Mesenchymal stem cell (in vitro differentiated cells and primary cell): ENCODE measurements around the gene PHF19.

Experiments used
- DNase-seq: peaks from one replicate; pipeline ENCODE4 v3.0.0-alpha.2; 2013
- H2AFZ ChIP-seq: one replicate; pipeline ENCODE4 v1.6.1; 2013; ENCODE audit warnings: low read depth, mild to moderate bottlenecking, control low read depth, inconsistent platforms, low read length, moderate library complexity
- H2AK5ac ChIP-seq: 2 replicates; pipeline ENCODE4 v1.6.1; 2013; ENCODE audit warnings: low read length, moderate library complexity, mild to moderate bottlenecking, inconsistent platforms; ENCODE audit not compliant: severe bottlenecking
- H2BK120ac ChIP-seq: one replicate; pipeline ENCODE4 v1.6.1; 2013; ENCODE audit warnings: low read depth, mild to moderate bottlenecking, inconsistent platforms, low read length, moderate library complexity
- H2BK12ac ChIP-seq, 2 experiments: one replicate each; pipeline ENCODE4 v1.6.1; 2013; ENCODE audit warnings: inconsistent platforms in 2 of 2, low read length in 2 of 2, mild to moderate bottlenecking in 2 of 2, moderate library complexity in 2 of 2, control low read depth in 1 of 2
- H2BK15ac ChIP-seq: one replicate; pipeline ENCODE4 v1.6.1; 2013; ENCODE audit warnings: mild to moderate bottlenecking, low read depth, inconsistent platforms; ENCODE audit not compliant: poor library complexity, severe bottlenecking
- H2BK5ac ChIP-seq: 2 replicates; pipeline ENCODE4 v1.6.1; 2013; ENCODE audit warnings: low read depth, mild to moderate bottlenecking, low read length, control low read depth, inconsistent platforms; ENCODE audit not compliant: poor library complexity, severe bottlenecking
- H3K14ac ChIP-seq, 2 experiments: one replicate each; pipeline ENCODE4 v1.6.1; 2013; ENCODE audit warnings: inconsistent platforms in 2 of 2, low read length in 2 of 2, control low read depth in 1 of 2, mild to moderate bottlenecking in 1 of 2, moderate library complexity in 1 of 2
- H3K18ac ChIP-seq, 2 experiments: one replicate each; pipeline ENCODE4 v1.6.1; 2013; ENCODE audit warnings: inconsistent platforms in 2 of 2, low read length in 2 of 2, control low read depth in 1 of 2, low read depth in 1 of 2, mild to moderate bottlenecking in 1 of 2
- H3K23ac ChIP-seq, 2 experiments: one replicate each; pipeline ENCODE4 v1.6.1; 2013; ENCODE audit warnings: inconsistent platforms in 2 of 2, low read length in 2 of 2, mild to moderate bottlenecking in 2 of 2, moderate library complexity in 2 of 2, control low read depth in 1 of 2
- H3K27ac ChIP-seq: 2 replicates; pipeline ENCODE4 v1.5.1; 2013; ENCODE audit warnings: mild to moderate bottlenecking, moderate library complexity, low read length, control low read depth, inconsistent platforms; ENCODE audit not compliant: poor library complexity, severe bottlenecking
- H3K27me3 ChIP-seq, 2 experiments: 2 replicates each; pipeline versions ENCODE4 v1.6.1 to v1.7.0; 2013; ENCODE audit warnings: low read length in 2 of 2, mild to moderate bottlenecking in 2 of 2, moderate library complexity in 2 of 2, control low read depth in 1 of 2, inconsistent platforms in 1 of 2; ENCODE audit not compliant: control insufficient read depth in 1 of 2, insufficient read depth in 1 of 2
- H3K36me3 ChIP-seq, 2 experiments: 2 replicates each; pipeline versions ENCODE4 v1.6.1 to v1.7.0; 2013; ENCODE audit warnings: low read length in 2 of 2, control low read depth in 1 of 2, inconsistent platforms in 1 of 2, low read depth in 1 of 2, mild to moderate bottlenecking in 1 of 2; ENCODE audit not compliant: insufficient read depth in 2 of 2, control insufficient read depth in 1 of 2
- H3K4ac ChIP-seq, 2 experiments: one replicate each; pipeline ENCODE4 v1.6.1; 2013; ENCODE audit warnings: inconsistent platforms in 2 of 2, low read length in 2 of 2, mild to moderate bottlenecking in 2 of 2, moderate library complexity in 2 of 2, control low read depth in 1 of 2, low read depth in 1 of 2
- H3K4me1 ChIP-seq: 2 replicates; pipeline ENCODE4 v1.6.1; 2013; ENCODE audit warnings: low read depth, low read length, control low read depth; ENCODE audit not compliant: control insufficient read depth, insufficient read depth
- H3K4me2 ChIP-seq: 2 replicates; pipeline ENCODE4 v1.6.1; 2013; ENCODE audit warnings: low read length, mild to moderate bottlenecking, inconsistent platforms; ENCODE audit not compliant: poor library complexity, severe bottlenecking
- H3K4me3 ChIP-seq, 2 experiments: 2 replicates each; pipeline versions ENCODE4 v1.5.1 to v1.7.0; 2013; ENCODE audit warnings: low read length in 2 of 2, mild to moderate bottlenecking in 2 of 2, control low read depth in 1 of 2, low read depth in 1 of 2; ENCODE audit not compliant: insufficient read depth in 1 of 2
- H3K79me1 ChIP-seq: replicated peaks from 2 replicates; pipeline ENCODE4 v1.6.1; 2013; ENCODE audit warnings: mild to moderate bottlenecking, control low read depth, low read length, inconsistent platforms; ENCODE audit not compliant: poor library complexity, severe bottlenecking
- H3K9ac ChIP-seq: 2 replicates; pipeline ENCODE4 v1.7.0; 2013; ENCODE audit warnings: mild to moderate bottlenecking, low read length, moderate library complexity
- H3K9me3 ChIP-seq: 2 replicates; pipeline ENCODE4 v1.7.0; 2013; ENCODE audit warnings: mild to moderate bottlenecking, low read length; ENCODE audit not compliant: control insufficient read depth
- H4K8ac ChIP-seq: one replicate; pipeline ENCODE4 v1.6.1; 2013; ENCODE audit warnings: inconsistent platforms, mild to moderate bottlenecking, low read length, moderate library complexity
- H4K91ac ChIP-seq: one replicate; pipeline ENCODE4 v1.6.1; 2013; ENCODE audit warnings: mild to moderate bottlenecking, low read length, inconsistent platforms
- whole genome bisulfite sequencing: methylation state at CpG from one replicate; pipeline ENCODE4 v1.1.7; 2013; ENCODE audit warnings: mixed read lengths; 5-methylcytosine and 5-hydroxymethylcytosine counted together

PHF19 gene

DNA sequence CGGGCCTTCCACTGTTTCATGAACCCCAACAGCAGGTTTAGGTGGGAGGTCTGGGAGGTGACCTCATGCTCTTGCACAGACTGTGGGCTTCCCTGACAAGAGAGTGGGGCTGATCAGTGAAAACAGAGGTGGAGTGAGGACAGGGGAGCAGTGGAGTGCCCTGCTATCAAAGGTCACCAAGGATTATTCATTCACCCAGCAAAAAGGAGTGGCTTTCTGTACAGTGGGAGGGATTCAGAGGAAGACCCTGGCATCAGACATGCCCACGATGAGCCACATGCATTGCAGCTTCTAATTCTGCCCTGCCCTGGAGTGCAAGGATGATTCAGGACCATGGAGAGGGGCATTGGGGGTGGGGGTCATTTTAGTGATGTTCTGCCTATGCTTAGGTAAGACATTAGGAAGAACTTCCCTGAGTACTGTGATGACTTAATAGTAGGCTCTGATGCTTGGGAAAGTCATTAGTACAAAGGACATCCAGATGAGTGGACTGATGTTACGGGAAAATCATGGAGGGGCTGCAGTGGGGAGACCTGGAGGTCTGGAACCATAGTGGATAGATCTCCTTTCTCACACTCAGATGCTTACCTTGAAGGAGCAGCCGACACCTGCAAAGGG, 36.8 kb upstream of the PHF19 start:
- Histone ChIP-seq H3K36me3 (peaks cover 9 to 24% of the 10 kb centered on the region in 2 experiments), H3K4me3 (no peak overlapping the region), H2BK15ac (no peak overlapping the region), H2BK12ac (no peak overlapping the region), H3K9ac (no peak overlapping the region), H2BK120ac (no peak overlapping the region), H3K14ac (no peak overlapping the region), H4K8ac (no peak overlapping the region), H3K4me2 (no peak overlapping the region), H2AK5ac (no peak overlapping the region), H3K27ac (no peak overlapping the region), H3K23ac (no peak overlapping the region), H2AFZ (no peak overlapping the region), H3K18ac (no peak overlapping the region), H2BK5ac (no peak overlapping the region), H3K4ac (no peak overlapping the region), H4K91ac (no peak overlapping the region), H3K79me1 (no peaks in the 10 kb centered on the region), H3K27me3 (no peaks in the 10 kb centered on the region), H3K4me1 (peaks cover 9% of the 10 kb centered on the region), H3K9me3 (peaks cover 3% of the 10 kb centered on the region)
- no peak for DNase-seq
- WGBS = 95% methylated on average over 4 of the region's 4 CpGs

GRCh38 chr9:120912958-120913646, 36.1 kb upstream of the PHF19 start:
- no peak overlapping the region for H2BK15ac ChIP-seq
- no peak overlapping the region for H3K23ac ChIP-seq
- no peak overlapping the region for H3K4me2 ChIP-seq
- peaks cover 8% of the 10 kb centered on the region for H3K4me1 ChIP-seq
- H3K4me3 ChIP-seq = no peak overlapping the region
- no peak overlapping the region for H2BK12ac ChIP-seq
- no peak overlapping the region for H2BK5ac ChIP-seq
- H3K79me1 ChIP-seq = no peaks in the 10 kb centered on the region
- no peak overlapping the region for H3K9ac ChIP-seq
- H3K4ac ChIP-seq = no peak overlapping the region
- no peak overlapping the region for H4K8ac ChIP-seq
- H2BK120ac ChIP-seq = no peak overlapping the region
- peaks cover 3% of the 10 kb centered on the region for H3K9me3 ChIP-seq
- H2AK5ac ChIP-seq = no peak overlapping the region
- H3K36me3 ChIP-seq = peaks cover 9 to 24% of the 10 kb centered on the region in 2 experiments
- H2AFZ ChIP-seq = no peak overlapping the region
- no peak for DNase-seq
- H3K18ac ChIP-seq = no peak overlapping the region
- H3K27me3 ChIP-seq = no peaks in the 10 kb centered on the region
- no peak overlapping the region for H3K14ac ChIP-seq
- WGBS = 92% methylated on average over 11 of the region's 13 CpGs
- H3K27ac ChIP-seq = no peak overlapping the region
- no peak overlapping the region for H4K91ac ChIP-seq

GRCh38 chr9:120911295-120911837, 34.4 kb upstream of the PHF19 start:
- Histone ChIP-seq H3K4me1 (peaks cover 8% of the 10 kb centered on the region), H2BK15ac (no peak overlapping the region), H2BK12ac (no peak overlapping the region), H3K27me3 (no peaks in the 10 kb centered on the region), H3K14ac (no peak overlapping the region), H2BK120ac (no peak overlapping the region), H3K18ac (no peak overlapping the region), H3K36me3 (peaks cover 9 to 24% of the 10 kb centered on the region in 2 experiments), H3K4me2 (no peak overlapping the region), H3K9ac (no peak overlapping the region), H4K91ac (no peak overlapping the region), H3K23ac (no peak overlapping the region), H3K79me1 (no peaks in the 10 kb centered on the region), H3K4ac (no peak overlapping the region), H3K4me3 (no peak overlapping the region), H2AK5ac (no peak overlapping the region), H2BK5ac (no peak overlapping the region), H3K27ac (no peak overlapping the region), H4K8ac (no peak overlapping the region), H2AFZ (no peak overlapping the region), H3K9me3 (no peaks in the 10 kb centered on the region)
- 85% methylated on average over 9 of the region's 9 CpGs for WGBS
- no peak for DNase-seq

DNA sequence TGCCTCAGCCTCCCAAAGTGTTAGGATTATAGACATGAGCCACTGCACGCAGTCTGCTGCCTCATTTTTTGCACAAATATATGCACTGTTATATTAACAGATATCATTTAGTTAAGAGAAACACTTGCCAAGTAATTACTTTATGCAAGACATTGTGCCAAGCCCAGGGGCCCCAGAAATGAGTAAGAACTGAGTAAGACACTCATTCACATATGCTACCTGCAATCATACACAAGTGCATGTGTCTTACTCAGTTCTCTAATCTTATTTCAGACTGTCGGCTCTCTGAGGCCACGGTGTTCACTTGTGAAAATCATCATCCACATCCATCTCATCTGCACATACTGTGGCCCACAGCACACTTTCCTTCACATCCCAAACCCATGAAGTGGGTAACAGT, 33.7 kb upstream of the PHF19 start:
- Histone ChIP-seq H3K27ac (no peak overlapping the region), H3K4me2 (no peak overlapping the region), H2BK15ac (no peak overlapping the region), H3K27me3 (no peaks in the 10 kb centered on the region), H3K79me1 (no peaks in the 10 kb centered on the region), H2BK12ac (no peak overlapping the region), H3K9me3 (no peaks in the 10 kb centered on the region), H3K23ac (no peak overlapping the region), H3K36me3 (peaks cover 9 to 24% of the 10 kb centered on the region in 2 experiments), H2BK5ac (no peak overlapping the region), H3K4me1 (peaks cover 8% of the 10 kb centered on the region), H3K14ac (no peak overlapping the region), H3K9ac (no peak overlapping the region), H3K4me3 (no peak overlapping the region), H3K4ac (no peak overlapping the region), H2AFZ (no peak overlapping the region), H2AK5ac (no peak overlapping the region), H3K18ac (no peak overlapping the region), H4K91ac (no peak overlapping the region), H2BK120ac (no peak overlapping the region), H4K8ac (no peak overlapping the region)
- DNase-seq = no peak
- WGBS = 91% methylated on average over 2 of the region's 3 CpGs
